AG04450 (cell line): ENCODE data around the gene ZNF621. TPM values are rescaled to one million over a fixed set of nuclear protein-coding genes. Genes with fewer than 3 reads are reported as not detected.

Source experiments
- CTCF ChIA-PET: fragments of 300-600, 350-600 bp; formaldehyde crosslinking; extraction: SDS; loops from one replicate; lab custom pipeline; 2022; ENCODE audit warnings: antibody characterized with exemption, inconsistent platforms; lab: Charles Lee
- POLR2A ChIA-PET: fragments of 350-600 bp; formaldehyde crosslinking; extraction: SDS; loops from one replicate; lab custom pipeline; 2021; ENCODE audit warnings: antibody characterized with exemption, inconsistent platforms; lab: Yijun Ruan, JAX
- DNase-seq: peaks from one replicate; pipeline ENCODE4 v3.0.0-alpha.2; 2011; ENCODE audit warnings: low read depth, low spot score
- H3K27ac ChIP-seq: one replicate; pipeline ENCODE4 v1.5.1; 2012; ENCODE audit warnings: low read depth, low read length, control low read depth
- H3K27me3 ChIP-seq: one replicate; pipeline ENCODE4 v1.6.0; 2012; ENCODE audit warnings: low read length; ENCODE audit not compliant: control insufficient read depth, insufficient read depth
- H3K4me3 ChIP-seq: 2 replicates; pipeline ENCODE4 v1.5.1; 2011; ENCODE audit warnings: mild to moderate bottlenecking, low read depth, low read length, control low read depth
- H3K9me3 ChIP-seq: 2 replicates; pipeline ENCODE4 v1.5.1; 2012; ENCODE audit warnings: low read length; ENCODE audit not compliant: control insufficient read depth, insufficient read depth
- polyA plus RNA-seq: library from polyadenylated mRNA; depleted of rRNA; stranded (reverse); fragments of >200 nt; gene quantifications from 2 replicates; pipeline ENCODE4 v1.2.3, GENCODE V29; 2011
- TF ChIP-seq, protein P1 (sequence below): IDR thresholded peaks from 2 replicates; pipeline ENCODE4 v1.5.1; 2011; ENCODE audit warnings: low read depth, low read length, control low read depth, inconsistent platforms

The ZNF621 gene
- polyA plus RNA-seq, 1 experiment: 24.9 TPM

DNA sequence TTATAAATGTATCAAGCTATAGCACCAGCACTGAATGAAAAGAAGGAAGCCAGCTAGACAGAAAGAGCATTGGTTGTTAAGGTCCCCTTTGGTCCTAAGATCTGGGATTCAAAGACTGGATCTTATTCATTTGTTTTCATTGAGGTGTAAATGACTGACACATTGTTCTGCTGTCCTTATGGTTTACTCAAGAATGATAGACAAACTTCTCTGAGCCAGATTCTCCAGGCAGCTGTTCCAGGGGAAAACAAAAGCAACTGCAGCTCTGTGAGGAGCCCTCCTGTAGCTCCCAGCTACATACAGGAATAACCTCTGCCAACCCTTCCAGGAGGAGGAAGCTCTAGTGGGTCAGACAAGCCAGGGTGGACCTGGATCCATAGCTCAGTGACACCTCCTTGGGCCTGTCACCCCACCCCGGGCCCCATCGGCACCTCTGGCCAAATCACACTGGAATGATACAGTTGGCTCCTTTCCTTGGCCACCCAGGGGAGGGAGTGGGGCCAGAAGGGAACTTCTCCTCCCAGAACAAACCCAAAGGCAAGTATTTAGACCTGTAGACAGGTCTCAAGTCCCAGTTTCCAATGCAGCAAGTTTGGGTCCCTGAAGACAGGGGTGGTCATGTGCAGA is 57.8 kb downstream of the ZNF621 start:
- H3K9me3 ChIP-seq: no peaks in the 10 kb centered on the region
- no peak for DNase-seq
- ChIA-PET POLR2A (no interaction called here), CTCF (interaction anchor here (0.7 to 2.6 kb wide), 13 partner anchors 10 to 1301 kb away, joined by 3 to 8 read pairs (median 5); no protein-coding TSS in a partner anchor)
- no peak overlapping the region for H3K27ac ChIP-seq
- TF ChIP-seq, protein P1, sequence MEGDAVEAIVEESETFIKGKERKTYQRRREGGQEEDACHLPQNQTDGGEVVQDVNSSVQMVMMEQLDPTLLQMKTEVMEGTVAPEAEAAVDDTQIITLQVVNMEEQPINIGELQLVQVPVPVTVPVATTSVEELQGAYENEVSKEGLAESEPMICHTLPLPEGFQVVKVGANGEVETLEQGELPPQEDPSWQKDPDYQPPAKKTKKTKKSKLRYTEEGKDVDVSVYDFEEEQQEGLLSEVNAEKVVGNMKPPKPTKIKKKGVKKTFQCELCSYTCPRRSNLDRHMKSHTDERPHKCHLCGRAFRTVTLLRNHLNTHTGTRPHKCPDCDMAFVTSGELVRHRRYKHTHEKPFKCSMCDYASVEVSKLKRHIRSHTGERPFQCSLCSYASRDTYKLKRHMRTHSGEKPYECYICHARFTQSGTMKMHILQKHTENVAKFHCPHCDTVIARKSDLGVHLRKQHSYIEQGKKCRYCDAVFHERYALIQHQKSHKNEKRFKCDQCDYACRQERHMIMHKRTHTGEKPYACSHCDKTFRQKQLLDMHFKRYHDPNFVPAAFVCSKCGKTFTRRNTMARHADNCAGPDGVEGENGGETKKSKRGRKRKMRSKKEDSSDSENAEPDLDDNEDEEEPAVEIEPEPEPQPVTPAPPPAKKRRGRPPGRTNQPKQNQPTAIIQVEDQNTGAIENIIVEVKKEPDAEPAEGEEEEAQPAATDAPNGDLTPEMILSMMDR: no peak
- peaks cover 15% of the 10 kb centered on the region for H3K27me3 ChIP-seq
- H3K4me3 ChIP-seq: no peak overlapping the region

DNA sequence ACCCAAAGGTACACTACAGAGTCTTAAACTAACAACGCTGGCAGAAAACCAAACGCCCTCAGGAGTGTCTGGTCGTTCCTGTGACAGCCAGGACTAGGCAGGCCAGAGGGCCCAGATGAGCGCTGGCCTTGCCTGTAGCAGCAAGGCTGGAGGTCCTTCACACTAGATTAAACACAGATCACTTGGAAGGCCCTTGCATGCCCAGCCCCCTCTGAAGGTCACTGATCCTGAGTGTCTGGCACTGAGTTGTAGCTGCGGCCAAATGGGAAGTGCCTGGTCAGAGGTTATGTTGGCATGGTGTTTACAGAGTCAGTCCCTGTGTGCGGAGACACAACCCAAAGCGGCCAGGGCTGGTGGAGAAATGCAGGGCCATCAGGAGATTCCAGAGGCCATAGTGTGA is 58.9 kb downstream of the ZNF621 start:
- TF ChIP-seq, protein P1: no peak
- H3K27me3 ChIP-seq: peaks cover 11% of the 10 kb centered on the region
- ChIA-PET CTCF (interaction anchor here (0.6 to 3.1 kb wide), 21 partner anchors 8 to 1305 kb away, joined by 3 to 23 read pairs (median 5); no protein-coding TSS in a partner anchor), POLR2A (no interaction called here)
- no peak overlapping the region for H3K4me3 ChIP-seq
- no peaks in the 10 kb centered on the region for H3K9me3 ChIP-seq
- peak overlapping the region; percentile 11 for H3K27ac ChIP-seq
- DNase-seq: no peak

DNA sequence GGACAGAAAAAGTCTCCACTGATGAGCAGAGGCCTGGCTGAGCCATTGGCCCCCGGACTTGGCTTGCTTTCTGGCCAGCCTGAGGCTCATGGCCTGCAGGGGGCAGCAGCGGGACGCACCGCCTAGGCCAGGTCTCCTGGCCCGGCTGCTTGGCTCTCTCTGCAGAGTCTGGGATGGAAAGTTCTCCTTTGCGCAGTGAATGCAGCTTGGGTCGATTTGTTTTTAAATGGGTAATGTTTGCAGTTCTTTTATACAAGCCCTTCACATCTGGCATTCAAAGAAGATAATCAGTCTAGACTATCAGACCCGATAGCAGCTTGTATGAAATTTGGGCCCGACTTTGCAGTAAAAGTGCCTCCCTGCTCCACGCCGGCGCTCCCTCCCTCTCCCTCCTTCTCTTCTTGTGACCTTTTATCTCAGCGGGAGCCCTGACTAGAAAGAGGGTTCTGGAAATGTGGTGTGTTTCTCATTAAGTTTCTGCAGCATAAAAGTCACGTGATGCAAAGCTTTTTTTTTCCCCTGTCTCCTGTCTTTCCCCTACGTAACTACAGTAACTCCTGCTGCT is 59.9 kb downstream of the ZNF621 start:
- POLR2A ChIA-PET: no interaction called here
- H3K27me3 ChIP-seq: peaks cover 11% of the 10 kb centered on the region
- H3K27ac ChIP-seq: no peak overlapping the region
- no peaks in the 10 kb centered on the region for H3K9me3 ChIP-seq
- DNase-seq: peak; percentile 36
- TF ChIP-seq, protein P1: peak; percentile 99
- CTCF ChIA-PET: interaction anchor here (0.6 to 3.1 kb wide), 33 partner anchors 9 to 1315 kb away, joined by 3 to 23 read pairs (median 3); no protein-coding TSS in a partner anchor
- no peak overlapping the region for H3K4me3 ChIP-seq

- no peak overlapping the region for H3K27ac ChIP-seq
- H3K4me3 ChIP-seq: no peak overlapping the region
Observed at GRCh38 chr3:40585381-40586016, 60.7 kb downstream of the ZNF621 start.

More at GRCh38 chr3:40585381-40586016, 60.7 kb downstream of the ZNF621 start:
- POLR2A ChIA-PET: no interaction called here
- DNase-seq: no peak
- TF ChIP-seq, protein P1: no peak
- H3K27me3 ChIP-seq: peaks cover 11% of the 10 kb centered on the region
- H3K9me3 ChIP-seq: no peaks in the 10 kb centered on the region
- CTCF ChIA-PET: interaction anchor here (0.6 to 3.1 kb wide), 17 partner anchors 9 to 1315 kb away, joined by 3 to 23 read pairs (median 6); no protein-coding TSS in a partner anchor
